MM.1S (cell line): ENCODE results near the gene PRG2.

Source experiments
- DNase-seq: peaks from one replicate; pipeline ENCODE4 v3.0.0-alpha.2; 2015
- H2AFZ ChIP-seq: fragments of 300-600 bp; sonication (generic); 2 replicates; pipeline ENCODE4 v1.6.0; 2016; ENCODE audit warnings: antibody characterized with exemption, low read length
- H3F3A ChIP-seq: fragments of 300-600 bp; sonication (generic); 2 replicates; pipeline ENCODE4 v1.6.1; 2016; ENCODE audit warnings: mild to moderate bottlenecking, antibody characterized with exemption, low read length, moderate library complexity, mixed read lengths; ENCODE audit not compliant: insufficient read depth
- H3K27ac ChIP-seq: fragments of 300-600 bp; sonication (generic); 2 replicates; pipeline ENCODE4 v1.5.1; 2016; ENCODE audit warnings: mild to moderate bottlenecking, low read length
- H3K27me3 ChIP-seq: fragments of 300-600 bp; sonication (generic); replicated peaks from 2 replicates; pipeline ENCODE4 v1.6.0; 2016; ENCODE audit warnings: low read length; ENCODE audit not compliant: insufficient read depth
- H3K36me3 ChIP-seq: fragments of 300-600 bp; sonication (generic); replicated peaks from 2 replicates; pipeline ENCODE4 v1.6.1; 2016; ENCODE audit warnings: mild to moderate bottlenecking, low read length, mixed read lengths; ENCODE audit not compliant: insufficient read depth
- H3K4me1 ChIP-seq: fragments of 300-600 bp; sonication (generic); 2 replicates; pipeline ENCODE4 v1.6.1; 2016; ENCODE audit warnings: low read length, mixed read lengths
- H3K4me2 ChIP-seq: fragments of 300-600 bp; sonication (generic); 2 replicates; pipeline ENCODE4 v1.6.0; 2016; ENCODE audit warnings: low read depth, low read length
- H3K4me3 ChIP-seq: fragments of 300-600 bp; sonication (generic); 2 replicates; pipeline ENCODE4 v1.5.1; 2016; ENCODE audit warnings: low read length, mixed read lengths
- H3K79me2 ChIP-seq: fragments of 300-600 bp; sonication (generic); 2 replicates; pipeline ENCODE4 v1.6.1; 2016; ENCODE audit warnings: mixed run types, low read length, mixed read lengths
- H3K9ac ChIP-seq: fragments of 300-600 bp; sonication (generic); 2 replicates; pipeline ENCODE4 v1.6.1; 2016; ENCODE audit warnings: low read length, mixed read lengths
- H3K9me2 ChIP-seq: fragments of 300-600 bp; sonication (generic); replicated peaks from 2 replicates; pipeline ENCODE4 v1.6.1; 2016; ENCODE audit warnings: mild to moderate bottlenecking, low read length, mixed read lengths; ENCODE audit not compliant: insufficient read depth
- H3K9me3 ChIP-seq: fragments of 300-600 bp; sonication (generic); replicated peaks from 2 replicates; pipeline ENCODE4 v1.6.1; 2016; ENCODE audit warnings: mild to moderate bottlenecking, low read length, mixed read lengths; ENCODE audit not compliant: insufficient read depth
- H4K20me1 ChIP-seq: fragments of 300-600 bp; sonication (generic); 2 replicates; pipeline ENCODE4 v1.6.1; 2016; ENCODE audit warnings: mild to moderate bottlenecking, low read length, moderate library complexity, mixed read lengths; ENCODE audit not compliant: insufficient read depth
- EZH2 ChIP-seq: fragments of 300-600 bp; sonication (generic); optimal IDR thresholded peaks from 2 replicates; pipeline ENCODE3; 2017; ENCODE audit warnings: low read depth, mild to moderate bottlenecking, antibody characterized with exemption, low read length, mixed read lengths
- EZH2phosphoT487 ChIP-seq: fragments of 300-600 bp; sonication (generic); IDR thresholded peaks from 2 replicates; pipeline ENCODE4 v1.6.1; 2018; ENCODE audit warnings: antibody characterized with exemption, low read length
- TF ChIP-seq, protein P1 (sequence below): fragments of 300-600 bp; sonication (generic); IDR thresholded peaks from 2 replicates; pipeline ENCODE4 v1.5.1; 2016; ENCODE audit warnings: antibody characterized with exemption, low read length, mixed read lengths

Gene PRG2

DNA sequence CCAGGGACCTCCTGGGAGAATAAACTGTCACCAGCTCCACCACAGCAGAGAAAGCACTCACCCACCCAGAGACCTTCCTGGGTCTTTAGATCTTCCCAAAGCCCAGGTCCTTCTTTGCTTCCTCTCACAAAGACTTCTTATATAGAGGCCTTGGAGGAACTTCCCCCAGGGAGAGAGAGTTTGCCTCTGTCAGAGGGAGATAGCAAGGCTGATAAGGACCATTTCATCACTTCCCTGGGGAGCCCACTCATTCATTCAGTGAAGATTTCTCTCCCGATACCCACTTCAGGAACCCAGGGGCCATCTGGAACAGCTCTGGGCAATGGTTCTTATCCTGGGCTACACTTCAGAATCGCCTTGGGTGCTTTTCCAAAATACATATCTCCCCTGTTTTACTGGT is at the start of gene PRG2:
Gene PRG2 (minus strand): TSS at position 116 of the 400 bp plus-strand sequence. CDS start 706 bp downstream, outside the sequence.
- H3K9ac ChIP-seq, result no peak within 1 kb of the TSS
- H3K36me3 ChIP-seq, result no peaks in the 10 kb centered on the region
- TF ChIP-seq, protein P1, sequence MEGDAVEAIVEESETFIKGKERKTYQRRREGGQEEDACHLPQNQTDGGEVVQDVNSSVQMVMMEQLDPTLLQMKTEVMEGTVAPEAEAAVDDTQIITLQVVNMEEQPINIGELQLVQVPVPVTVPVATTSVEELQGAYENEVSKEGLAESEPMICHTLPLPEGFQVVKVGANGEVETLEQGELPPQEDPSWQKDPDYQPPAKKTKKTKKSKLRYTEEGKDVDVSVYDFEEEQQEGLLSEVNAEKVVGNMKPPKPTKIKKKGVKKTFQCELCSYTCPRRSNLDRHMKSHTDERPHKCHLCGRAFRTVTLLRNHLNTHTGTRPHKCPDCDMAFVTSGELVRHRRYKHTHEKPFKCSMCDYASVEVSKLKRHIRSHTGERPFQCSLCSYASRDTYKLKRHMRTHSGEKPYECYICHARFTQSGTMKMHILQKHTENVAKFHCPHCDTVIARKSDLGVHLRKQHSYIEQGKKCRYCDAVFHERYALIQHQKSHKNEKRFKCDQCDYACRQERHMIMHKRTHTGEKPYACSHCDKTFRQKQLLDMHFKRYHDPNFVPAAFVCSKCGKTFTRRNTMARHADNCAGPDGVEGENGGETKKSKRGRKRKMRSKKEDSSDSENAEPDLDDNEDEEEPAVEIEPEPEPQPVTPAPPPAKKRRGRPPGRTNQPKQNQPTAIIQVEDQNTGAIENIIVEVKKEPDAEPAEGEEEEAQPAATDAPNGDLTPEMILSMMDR, result no peak
- TF ChIP-seq EZH2 (no peak), EZH2phosphoT487 (no peak)
- no peaks in the 10 kb centered on the region for H3K27me3 ChIP-seq
- no peak within 1 kb of the TSS for H3K4me2 ChIP-seq
- no peaks in the 10 kb centered on the region for H3K9me3 ChIP-seq
- no peak within 1 kb of the TSS for H3K27ac ChIP-seq
- H4K20me1 ChIP-seq, result no peaks in the 10 kb centered on the region
- H3F3A ChIP-seq, result no peaks in the 10 kb centered on the region
- no peak within 1 kb of the TSS for H2AFZ ChIP-seq
- H3K4me3 ChIP-seq, result no peak within 1 kb of the TSS
- DNase-seq, result no peak
- H3K4me1 ChIP-seq, result no peaks in the 10 kb centered on the region
- no peaks in the 10 kb centered on the region for H3K9me2 ChIP-seq
- H3K79me2 ChIP-seq, result no peaks in the 10 kb centered on the region

DNA sequence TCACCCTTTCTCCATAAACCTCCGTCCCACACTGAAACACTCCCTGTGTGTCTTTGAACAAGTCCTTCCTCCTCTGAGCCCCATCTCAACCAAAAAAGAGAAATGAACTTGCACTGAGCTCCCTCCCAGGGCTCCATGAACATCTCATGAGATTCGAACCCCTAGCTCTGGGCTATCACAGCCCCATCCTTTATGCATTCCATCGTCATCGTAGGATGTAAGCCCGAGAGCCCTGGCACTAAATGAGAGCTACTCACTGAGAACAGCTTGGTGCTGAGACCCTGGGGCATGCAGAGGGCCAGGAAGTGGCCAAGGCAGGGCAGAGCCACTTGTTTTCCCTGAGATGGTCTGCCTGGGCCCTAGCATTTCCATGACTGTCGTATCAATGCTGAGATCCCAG is 49.3 kb upstream of the PRG2 start:
- TF ChIP-seq EZH2phosphoT487, result no peak
- Histone ChIP-seq H3K4me3 (no peak overlapping the region), H3F3A (no peaks in the 10 kb centered on the region), H3K4me2 (no peak overlapping the region), H3K27ac (no peak overlapping the region), H2AFZ (no peak overlapping the region), H3K36me3 (no peaks in the 10 kb centered on the region), H4K20me1 (no peaks in the 10 kb centered on the region), H3K4me1 (no peaks in the 10 kb centered on the region), H3K9ac (no peak overlapping the region), H3K79me2 (no peaks in the 10 kb centered on the region), H3K27me3 (no peaks in the 10 kb centered on the region), H3K9me3 (no peaks in the 10 kb centered on the region), H3K9me2 (no peaks in the 10 kb centered on the region)
- DNase-seq, result no peak

DNA sequence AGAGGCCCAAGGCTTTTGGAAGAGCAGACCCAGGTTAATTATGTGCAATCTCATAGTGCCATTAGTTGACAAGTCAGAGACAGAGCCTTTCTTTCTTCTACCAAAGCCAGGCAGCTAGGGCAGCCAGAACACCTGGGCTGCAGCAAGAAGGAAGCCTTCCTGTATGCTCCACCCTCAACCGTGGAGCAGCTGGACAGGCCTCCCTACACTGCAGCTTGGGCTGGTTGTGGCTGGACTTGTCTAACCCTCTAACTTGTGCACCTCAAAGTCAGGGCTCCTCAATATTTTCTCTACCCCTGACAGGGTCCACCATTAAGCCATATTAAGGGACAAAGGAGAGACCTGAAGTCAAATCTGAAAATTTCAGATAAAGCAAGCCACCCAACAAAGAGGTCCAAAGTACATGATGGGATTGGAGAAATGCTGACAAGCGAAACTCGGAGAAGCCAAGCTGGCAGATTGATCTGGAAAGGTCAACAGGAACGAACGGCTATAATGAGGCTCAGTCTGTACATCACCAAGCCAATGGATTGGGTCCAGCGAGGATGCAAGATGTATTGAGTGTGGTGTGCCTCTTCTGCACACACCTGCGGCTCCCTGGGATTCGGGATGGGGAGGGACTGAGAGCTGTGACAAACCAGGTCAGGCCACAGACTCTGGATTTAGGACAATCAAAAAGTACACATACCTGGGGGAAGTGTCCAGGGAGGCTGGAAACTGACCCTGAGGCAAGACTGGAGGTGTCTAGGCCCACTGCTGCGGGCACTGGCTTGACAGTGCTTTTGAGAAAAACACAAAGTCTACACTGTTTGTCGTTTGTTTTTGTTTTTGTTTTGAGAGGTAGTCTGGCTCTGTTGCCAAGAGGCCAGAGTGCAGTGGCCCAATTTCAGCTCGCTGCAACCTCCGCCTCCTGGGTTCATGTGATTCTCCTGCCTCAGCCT is 48.2 kb upstream of the PRG2 start:
- H3K79me2 ChIP-seq, result no peaks in the 10 kb centered on the region
- no peaks in the 10 kb centered on the region for H3K4me1 ChIP-seq
- TF ChIP-seq, protein P1, result no peak
- no peak for TF ChIP-seq EZH2phosphoT487
- TF ChIP-seq EZH2, result no peak
- no peak overlapping the region for H2AFZ ChIP-seq
- no peaks in the 10 kb centered on the region for H3K9me2 ChIP-seq
- no peak overlapping the region for H3K9ac ChIP-seq
- no peak for DNase-seq
- H3K9me3 ChIP-seq, result no peaks in the 10 kb centered on the region
- no peaks in the 10 kb centered on the region for H3K36me3 ChIP-seq
- no peak overlapping the region for H3K4me3 ChIP-seq
- no peak overlapping the region for H3K4me2 ChIP-seq
- H3K27me3 ChIP-seq, result no peaks in the 10 kb centered on the region
- no peaks in the 10 kb centered on the region for H3F3A ChIP-seq
- no peak overlapping the region for H3K27ac ChIP-seq
- no peaks in the 10 kb centered on the region for H4K20me1 ChIP-seq

- H2AFZ ChIP-seq, result no peak overlapping the region
- H3K79me2 ChIP-seq, result no peaks in the 10 kb centered on the region
- no peaks in the 10 kb centered on the region for H3F3A ChIP-seq
- no peak overlapping the region for H3K4me3 ChIP-seq
- no peaks in the 10 kb centered on the region for H3K27me3 ChIP-seq
- H4K20me1 ChIP-seq, result no peaks in the 10 kb centered on the region
- H3K4me1 ChIP-seq, result no peaks in the 10 kb centered on the region
- H3K9me2 ChIP-seq, result no peaks in the 10 kb centered on the region
- no peak for DNase-seq
- H3K9me3 ChIP-seq, result no peaks in the 10 kb centered on the region
- H3K36me3 ChIP-seq, result no peaks in the 10 kb centered on the region
- H3K4me2 ChIP-seq, result no peak overlapping the region
- H3K27ac ChIP-seq, result no peak overlapping the region
- TF ChIP-seq EZH2, result no peak
- TF ChIP-seq, protein P1, result no peak
- no peak for TF ChIP-seq EZH2phosphoT487
- H3K9ac ChIP-seq, result no peak overlapping the region
Observed at GRCh38 chr11:57436031-57436430, 45.6 kb upstream of the PRG2 start.
